DND-41 (cell line): ENCODE results near the gene TMEM164.

Experiments
- ATAC-seq: fragments of 200-7000 bp; cut with Tn5 transposase; 3 replicates; pipeline ENCODE4 v1.9.1; 2021; ENCODE audit warnings: low read depth; ENCODE audit not compliant: insufficient read depth
- DNase-seq: peaks from one replicate; pipeline ENCODE4 v3.0.0-alpha.2; 2020
- H2AFZ ChIP-seq: 2 replicates; pipeline ENCODE4 v1.6.0; 2012; ENCODE audit warnings: low read depth, low read length
- H3K27ac ChIP-seq: 2 replicates; pipeline ENCODE4 v1.5.1; 2012; ENCODE audit warnings: low read length, inconsistent platforms
- H3K27me3 ChIP-seq: fragments of 200-600 bp; sonication (generic); 2 replicates; pipeline ENCODE4 v1.6.0; 2012; ENCODE audit warnings: low read length, mild to moderate bottlenecking, inconsistent platforms; ENCODE audit not compliant: insufficient read depth, poor library complexity
- H3K36me3 ChIP-seq: 2 replicates; pipeline ENCODE4 v1.5.1; 2012; ENCODE audit warnings: low read length, inconsistent platforms; ENCODE audit not compliant: insufficient read depth
- H3K4me1 ChIP-seq: 2 replicates; pipeline ENCODE4 v1.5.1; 2012; ENCODE audit warnings: mild to moderate bottlenecking, low read length; ENCODE audit not compliant: insufficient read depth
- H3K4me2 ChIP-seq: 2 replicates; pipeline ENCODE4 v1.6.0; 2012; ENCODE audit warnings: mild to moderate bottlenecking, moderate library complexity, low read length, inconsistent platforms; ENCODE audit not compliant: insufficient read depth
- H3K4me3 ChIP-seq, 2 experiments: fragments of 200-600 bp in 1 of 2; shearing (Covaris generic) in 1 of 2; 2 replicates each; pipeline ENCODE4 v1.5.1; 2012 to 2016; ENCODE audit warnings: inconsistent platforms in 2 of 2, low read length in 2 of 2, mild to moderate bottlenecking in 2 of 2, low read depth in 1 of 2, moderate library complexity in 1 of 2
- H3K79me2 ChIP-seq: 2 replicates; pipeline ENCODE4 v1.6.0; 2012; ENCODE audit warnings: low read length, inconsistent platforms; ENCODE audit not compliant: insufficient read depth
- H3K9ac ChIP-seq: 2 replicates; pipeline ENCODE4 v1.6.0; 2012; ENCODE audit warnings: low read depth, mild to moderate bottlenecking, inconsistent platforms, low read length, moderate library complexity
- H3K9me3 ChIP-seq: 2 replicates; pipeline ENCODE4 v1.5.1; 2012; ENCODE audit warnings: low read length, moderate library complexity, mild to moderate bottlenecking, inconsistent platforms; ENCODE audit not compliant: insufficient read depth, severe bottlenecking
- H4K20me1 ChIP-seq: 2 replicates; pipeline ENCODE4 v1.6.0; 2012; ENCODE audit warnings: low read length; ENCODE audit not compliant: insufficient read depth
- CTCF ChIP-seq: IDR thresholded peaks from 2 replicates; pipeline ENCODE4 v1.5.1; 2012; ENCODE audit warnings: borderline replicate concordance, low read length, moderate library complexity, mild to moderate bottlenecking; ENCODE audit not compliant: poor library complexity, severe bottlenecking; ENCODE audit errors: extremely low read depth
- EZH2 ChIP-seq: IDR thresholded peaks from 3 replicates; pipeline ENCODE4 v1.6.1; 2012; ENCODE audit warnings: borderline replicate concordance, low read depth, mild to moderate bottlenecking, moderate library complexity, low read length, inconsistent platforms; ENCODE audit not compliant: severe bottlenecking

The TMEM164 gene

GRCh38 chrX:110041980-110042379 lies 39.1 kb downstream of the TMEM164 start:
- Histone ChIP-seq H4K20me1 (no peaks in the 10 kb centered on the region; the same call in 1 of the 2 replicates), H3K36me3 (no peaks in the 10 kb centered on the region), H3K27ac (no peak overlapping the region), H3K4me2 (no peak overlapping the region), H3K79me2 (no peaks in the 10 kb centered on the region), H3K4me3 (no peak overlapping the region), H3K9me3 (no peaks in the 10 kb centered on the region), H2AFZ (no peak overlapping the region), H3K9ac (no peak overlapping the region), H3K27me3 (no peaks in the 10 kb centered on the region), H3K4me1 (no peaks in the 10 kb centered on the region)
- TF ChIP-seq CTCF, result no peak
- no peak for TF ChIP-seq EZH2
- DNase-seq, result no peak
- ATAC-seq, result no peak

GRCh38 chrX:110042496-110042895 lies 39.6 kb downstream of the TMEM164 start:
- no peaks in the 10 kb centered on the region for H3K79me2 ChIP-seq
- no peaks in the 10 kb centered on the region; the same call in 1 of the 2 replicates for H4K20me1 ChIP-seq
- H3K4me2 ChIP-seq, result no peak overlapping the region
- no peak for DNase-seq
- no peak for ATAC-seq
- no peaks in the 10 kb centered on the region for H3K36me3 ChIP-seq
- H3K4me3 ChIP-seq, result no peak overlapping the region
- H3K27me3 ChIP-seq, result no peaks in the 10 kb centered on the region
- no peak overlapping the region for H3K27ac ChIP-seq
- H3K9me3 ChIP-seq, result no peaks in the 10 kb centered on the region
- no peak overlapping the region for H3K9ac ChIP-seq
- TF ChIP-seq CTCF (no peak), EZH2 (no peak)
- no peak overlapping the region for H2AFZ ChIP-seq
- H3K4me1 ChIP-seq, result no peaks in the 10 kb centered on the region

- no peaks in the 10 kb centered on the region for H3K4me1 ChIP-seq
- no peak for ATAC-seq
- no peaks in the 10 kb centered on the region for H3K36me3 ChIP-seq
- H4K20me1 ChIP-seq, result no peaks in the 10 kb centered on the region; the same call in 1 of the 2 replicates
- no peak overlapping the region for H2AFZ ChIP-seq
- no peaks in the 10 kb centered on the region for H3K27me3 ChIP-seq
- no peak overlapping the region for H3K4me3 ChIP-seq
- no peak overlapping the region for H3K9ac ChIP-seq
- no peak overlapping the region for H3K4me2 ChIP-seq
- TF ChIP-seq EZH2 (no peak), CTCF (no peak)
- H3K27ac ChIP-seq, result no peak overlapping the region
- no peaks in the 10 kb centered on the region for H3K79me2 ChIP-seq
- no peaks in the 10 kb centered on the region for H3K9me3 ChIP-seq
- DNase-seq, result no peak
Observed at GRCh38 chrX:110043506-110043905, 40.6 kb downstream of the TMEM164 start.
